NCI-H524 treated with DMSO at 0.1 percent for 48 hours (cell line): Measurements from ENCODE around the gene PAPSS2.
"Not testable (repeated sequence)": the region's sequence is repeated elsewhere in the genome, so short reads cannot be mapped to it uniquely, and the experiment has no call there.

Experiments used
- DNase-seq: peaks from one replicate; lab custom pipeline; 2025; lab: John Stamatoyannopoulos, UW

PAPSS2 gene

DNA sequence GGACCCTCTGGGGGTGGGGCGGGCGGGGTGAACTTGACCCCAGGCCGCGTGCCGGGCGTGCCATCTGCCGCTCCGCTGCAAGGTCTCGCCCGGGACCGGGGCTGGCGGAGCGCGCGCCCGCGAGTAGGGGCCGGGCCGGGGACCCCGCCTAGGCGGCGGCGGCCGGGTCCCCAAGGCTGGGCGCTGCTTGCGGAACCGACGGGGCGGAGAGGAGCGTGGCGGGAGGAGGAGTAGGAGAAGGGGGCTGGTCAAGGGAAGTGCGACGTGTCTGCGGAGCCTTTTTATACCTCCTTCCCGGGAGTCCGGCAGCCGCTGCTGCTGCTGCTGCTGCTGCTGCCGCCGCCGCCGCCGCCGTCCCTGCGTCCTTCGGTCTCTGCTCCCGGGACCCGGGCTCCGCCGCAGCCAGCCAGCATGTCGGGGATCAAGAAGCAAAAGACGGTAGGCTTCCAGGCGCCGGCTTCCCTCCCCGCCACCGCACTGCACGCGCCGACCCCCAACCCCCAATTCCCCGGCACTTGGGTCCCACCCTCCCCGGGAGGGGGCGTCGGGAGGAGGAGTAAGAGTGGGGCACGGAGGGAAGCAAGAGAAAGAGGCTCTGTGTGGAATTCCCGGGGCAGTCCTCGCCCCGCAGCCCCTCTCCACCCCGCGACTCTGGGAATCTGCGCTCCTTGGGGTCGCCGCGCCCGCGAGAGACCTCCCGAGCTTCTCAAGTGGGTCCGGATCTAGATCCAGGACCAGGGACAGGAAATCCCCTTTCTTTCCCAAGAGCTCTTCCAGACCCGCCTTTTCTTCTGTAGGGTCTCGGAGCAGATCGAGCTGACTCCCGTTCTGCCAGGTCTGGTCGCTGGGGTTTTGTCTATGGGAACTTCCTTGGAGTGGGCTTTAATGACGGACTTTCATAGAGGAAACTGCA, at the start of gene PAPSS2:
TSS of gene PAPSS2 (plus strand) at position 308 of the 913 bp plus-strand sequence. CDS start at position 412, 104 bp downstream.
- no peak for DNase-seq

DNA sequence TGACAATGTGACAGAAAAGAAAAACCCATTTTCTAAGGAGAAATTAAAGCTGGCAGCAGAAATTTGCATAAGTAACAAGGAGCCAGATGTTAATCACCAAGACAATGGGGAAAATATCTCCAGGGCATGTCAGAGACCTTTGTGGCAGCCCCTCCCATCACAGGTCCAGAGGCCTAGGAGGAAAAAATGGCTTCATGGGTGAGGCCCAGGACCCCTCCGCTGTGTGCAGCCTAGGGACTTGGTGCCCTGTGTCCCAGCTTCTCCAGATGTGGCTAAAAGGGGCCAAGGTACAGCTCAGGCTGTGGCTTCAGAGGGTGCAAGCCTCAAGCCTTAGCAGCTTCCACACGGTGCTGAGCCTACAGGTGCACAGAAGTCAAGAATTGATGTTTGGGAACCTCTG, 48.3 kb upstream of the PAPSS2 start:
- not testable (repeated sequence) for DNase-seq

DNA sequence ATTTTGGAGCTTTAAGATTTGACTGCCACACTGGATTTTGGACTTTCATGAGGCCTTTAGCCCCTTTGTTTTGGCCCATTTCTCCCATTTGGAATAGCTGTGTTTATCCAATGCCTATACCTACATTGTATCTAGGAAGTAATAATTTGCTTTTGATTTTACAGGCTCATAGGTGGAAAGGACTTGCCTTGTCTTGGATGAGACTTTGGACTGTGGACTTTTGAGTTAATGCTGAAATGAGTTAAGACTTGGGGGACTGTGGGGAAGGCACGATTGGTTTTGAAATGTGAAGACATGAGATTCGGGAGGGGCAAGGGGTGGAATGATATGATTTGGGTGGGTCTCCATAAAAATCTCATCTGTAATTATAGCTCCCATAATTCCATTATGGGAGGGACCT, 47.6 kb upstream of the PAPSS2 start:
- DNase-seq, result no peak

DNA sequence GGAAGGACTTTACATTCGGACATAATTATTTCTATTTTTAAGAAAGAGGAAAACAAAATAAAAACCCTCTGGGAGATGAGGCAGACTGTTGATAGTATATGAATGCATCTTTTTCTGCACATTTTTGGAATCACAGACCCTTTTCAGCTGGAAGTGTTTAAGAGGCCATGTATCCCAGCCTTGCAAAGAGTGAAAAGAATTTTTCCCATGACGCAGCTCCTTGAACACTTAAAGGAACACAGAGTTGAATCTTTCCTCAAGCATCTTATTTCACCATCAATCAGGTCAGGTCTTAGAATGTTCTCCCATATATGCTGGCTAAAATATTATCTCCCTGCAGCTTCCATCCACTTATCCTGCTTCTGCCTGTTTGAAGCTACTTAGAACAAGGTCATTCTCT, 45.9 kb upstream of the PAPSS2 start:
- DNase-seq, result no peak

DNA sequence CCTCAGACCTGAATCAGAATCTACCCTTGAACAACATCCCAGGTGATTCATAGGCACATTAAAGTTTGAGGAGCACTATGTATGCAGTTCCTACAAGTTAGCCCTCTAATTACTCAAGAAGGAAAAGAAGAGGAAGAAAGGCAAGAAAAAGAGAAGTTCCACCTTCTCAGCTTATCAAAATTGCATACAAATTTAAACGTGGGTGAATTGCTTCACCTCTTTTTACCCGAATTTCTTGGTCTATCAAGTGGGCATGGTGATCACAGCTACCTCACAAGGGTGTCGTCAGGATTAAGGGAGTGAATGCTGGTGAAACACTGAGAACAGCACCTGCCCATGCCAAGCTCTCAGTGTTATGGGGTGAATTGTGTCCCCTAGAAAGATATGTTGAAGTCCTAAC, 43.8 kb upstream of the PAPSS2 start:
- no peak for DNase-seq

DNA sequence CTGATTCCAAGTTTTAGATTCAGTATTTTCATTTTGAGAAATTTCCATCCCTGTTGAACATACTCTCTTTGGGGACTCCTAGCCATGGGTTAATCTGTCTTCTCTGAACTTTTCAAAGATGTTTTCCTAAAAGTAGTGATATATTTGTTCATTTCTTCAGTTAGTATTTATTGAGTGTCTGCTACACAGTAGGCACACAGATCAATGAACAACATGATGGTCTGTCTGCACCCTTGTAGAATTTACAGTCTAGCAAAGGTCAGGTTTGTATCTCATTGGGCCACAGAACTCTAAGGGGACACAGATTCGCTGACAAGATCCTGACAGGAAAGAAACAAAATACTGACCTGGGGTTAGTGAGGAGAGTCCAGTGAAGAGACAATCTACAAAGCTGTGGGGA, 42.2 kb upstream of the PAPSS2 start:
- DNase-seq, result no peak

DNA sequence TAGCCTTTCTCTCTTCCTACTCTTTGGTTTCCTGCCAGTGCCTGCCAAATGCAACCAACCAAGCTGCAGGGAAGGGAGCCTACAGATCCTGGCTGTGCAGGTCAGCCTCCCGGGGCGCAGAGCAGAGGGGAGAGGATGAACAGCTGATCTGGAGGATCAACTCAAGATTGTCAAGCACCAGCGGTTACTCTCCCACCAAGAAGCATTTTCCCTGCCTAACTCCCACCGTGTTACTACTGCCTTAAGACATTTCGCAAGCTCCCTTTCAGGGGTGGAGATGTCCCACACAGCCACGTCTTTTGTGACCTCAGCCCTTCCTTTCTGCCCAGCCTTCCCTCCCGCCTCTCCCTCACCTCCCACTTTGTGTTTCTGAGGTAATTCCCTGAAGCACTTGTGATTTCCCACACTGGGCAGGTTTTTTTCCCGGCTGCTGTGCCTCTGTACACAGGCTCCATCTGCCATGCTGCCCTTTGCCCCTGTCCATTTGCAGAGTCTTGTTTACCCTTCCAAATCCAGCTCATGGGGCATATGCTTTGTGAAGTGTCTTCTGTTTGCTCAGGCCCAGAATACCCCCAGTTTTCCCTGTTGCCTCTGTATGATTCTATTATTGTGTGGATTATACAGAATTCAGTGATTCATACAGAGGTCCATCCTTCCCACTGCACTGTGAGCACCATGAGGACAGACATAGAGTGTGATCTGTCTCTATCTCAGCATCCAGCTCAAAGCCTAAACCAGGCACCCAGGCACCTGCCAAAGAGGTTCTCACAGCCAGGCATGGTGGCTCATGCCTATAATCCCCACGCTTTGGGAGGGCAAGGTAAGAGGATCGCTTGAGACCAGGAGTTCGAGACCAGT, 40.9 kb upstream of the PAPSS2 start:
- DNase-seq, result no peak

DNA sequence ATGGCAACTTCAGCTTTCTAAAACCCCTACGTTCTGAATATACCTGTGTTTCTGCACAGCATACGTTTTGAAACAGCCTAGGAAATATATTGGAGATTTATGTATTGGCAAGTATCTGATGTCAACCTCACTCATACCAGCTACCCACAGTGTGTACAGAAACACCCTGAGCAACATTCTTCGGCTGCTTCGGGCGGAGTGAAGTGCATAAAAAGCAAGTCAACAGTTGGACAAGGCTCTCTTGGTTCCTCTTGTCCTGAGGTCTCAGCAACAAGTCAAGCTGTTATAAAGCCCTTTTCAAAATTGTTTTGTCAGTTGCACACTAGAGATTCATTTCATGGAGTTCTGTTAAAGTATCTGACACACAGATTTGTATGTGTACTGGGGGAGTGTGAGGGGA, 40.0 kb upstream of the PAPSS2 start:
- DNase-seq, result no peak

DNA sequence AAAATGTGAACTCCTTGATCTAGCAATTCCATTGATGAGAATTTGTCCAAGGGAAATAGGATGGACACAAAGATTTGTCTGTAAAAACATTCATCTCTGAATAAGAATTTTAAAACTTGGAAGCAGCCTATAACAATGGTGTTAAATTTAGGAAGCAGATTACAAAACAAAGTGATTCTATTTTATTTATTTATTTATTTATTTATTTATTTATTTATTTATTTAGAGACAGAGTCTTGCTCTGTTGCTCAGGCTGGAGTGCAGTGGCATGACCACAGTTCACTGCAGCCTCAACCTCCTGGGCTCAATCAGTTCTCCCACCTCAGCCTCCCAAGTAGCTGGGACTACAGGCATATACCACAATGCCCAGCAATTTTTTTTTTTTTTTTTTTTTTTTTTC, 38.2 kb upstream of the PAPSS2 start:
- not testable (repeated sequence) for DNase-seq

DNA sequence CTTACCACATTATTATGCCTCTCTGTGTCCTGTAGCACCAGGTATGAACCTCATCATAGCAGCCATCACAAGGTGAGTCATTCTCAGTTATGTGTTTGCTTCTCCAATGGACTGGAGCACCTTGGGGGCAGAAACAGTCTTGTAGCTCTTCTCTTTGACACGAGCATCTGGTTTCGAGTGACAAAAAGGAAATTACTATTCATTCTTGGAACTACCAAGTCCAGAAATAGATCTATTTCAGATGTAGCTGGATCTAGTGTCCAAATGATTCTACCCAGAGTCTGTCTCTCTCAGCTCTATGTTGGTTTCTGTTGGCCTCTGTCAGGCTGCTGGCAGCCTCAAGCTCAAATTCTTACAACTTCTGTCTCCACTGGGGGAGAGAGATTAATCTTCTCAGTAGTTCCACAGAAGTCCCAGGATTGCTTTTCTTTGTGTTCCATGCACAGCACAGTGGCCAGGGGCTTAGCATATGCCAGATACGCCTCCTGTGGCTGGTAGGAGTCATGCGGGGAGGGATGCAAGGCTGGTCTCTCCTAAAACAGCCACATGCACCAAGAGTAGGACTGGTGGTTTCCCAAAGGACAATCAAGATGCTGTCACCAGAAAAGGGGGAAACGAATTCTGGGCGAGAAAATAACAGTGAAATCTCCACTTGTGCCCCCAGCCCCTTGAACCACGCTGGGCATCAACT, 37.2 kb upstream of the PAPSS2 start:
- DNase-seq, result no peak

DNA sequence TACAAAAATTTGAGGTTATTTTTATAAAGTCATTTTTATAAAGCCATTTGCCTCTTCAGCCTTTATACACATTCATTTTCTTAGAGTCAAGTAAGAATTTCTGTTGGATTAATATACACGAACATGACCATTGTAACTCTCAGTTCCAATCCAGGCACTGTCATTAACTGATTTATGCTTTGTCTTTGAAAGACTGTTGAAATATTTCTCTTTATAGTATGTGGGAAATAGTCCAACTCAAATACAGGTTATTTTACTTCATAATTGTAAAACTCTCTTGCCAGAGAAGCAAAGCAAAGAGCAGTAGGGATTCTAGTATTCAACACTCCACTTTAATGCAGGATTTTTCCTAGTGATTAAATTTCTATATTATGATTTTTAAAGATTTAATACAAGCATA, 36.5 kb upstream of the PAPSS2 start:
- no peak for DNase-seq

DNA sequence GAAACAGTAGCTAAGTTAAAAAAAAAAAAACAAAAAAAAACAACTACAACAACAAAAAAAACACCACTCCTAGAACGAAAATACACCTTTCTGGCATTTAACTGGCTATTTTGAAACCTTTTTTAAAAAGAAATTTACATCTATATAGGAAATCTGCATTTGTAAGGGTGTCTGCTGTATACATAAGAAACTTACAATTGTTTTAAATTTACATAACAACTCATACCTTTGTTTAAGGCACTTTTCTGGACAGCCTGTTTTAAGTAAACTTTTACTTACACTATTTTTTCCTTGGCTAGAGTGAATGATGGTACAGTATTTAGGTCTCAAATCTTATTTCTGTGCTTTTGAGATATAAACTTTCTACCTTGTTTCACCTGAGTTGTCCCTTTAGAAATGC, 34.0 kb upstream of the PAPSS2 start:
- no peak for DNase-seq

DNA sequence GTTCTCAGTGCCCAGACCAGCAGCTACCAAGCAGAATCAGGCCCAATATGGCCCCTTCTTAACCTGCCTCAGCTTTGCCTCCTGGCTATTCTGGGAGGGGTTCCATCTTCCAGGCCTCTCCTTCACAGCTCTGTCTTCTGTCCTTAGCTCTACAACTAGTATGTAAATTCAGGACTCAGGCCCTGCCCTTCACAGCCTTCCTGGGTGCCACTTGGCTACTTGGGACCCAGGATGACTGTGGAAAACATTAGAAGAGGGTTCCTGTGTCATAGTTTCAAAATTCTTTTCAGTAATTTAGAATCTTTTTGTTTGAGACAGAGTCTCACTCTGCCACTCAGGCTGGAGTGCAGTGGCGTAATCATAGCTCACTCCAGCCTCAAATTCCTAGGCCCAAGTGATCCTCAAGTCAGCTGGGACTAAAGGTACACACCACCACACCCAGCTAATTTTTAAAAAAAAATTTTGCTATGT, 33.2 kb upstream of the PAPSS2 start:
- no peak for DNase-seq

DNA sequence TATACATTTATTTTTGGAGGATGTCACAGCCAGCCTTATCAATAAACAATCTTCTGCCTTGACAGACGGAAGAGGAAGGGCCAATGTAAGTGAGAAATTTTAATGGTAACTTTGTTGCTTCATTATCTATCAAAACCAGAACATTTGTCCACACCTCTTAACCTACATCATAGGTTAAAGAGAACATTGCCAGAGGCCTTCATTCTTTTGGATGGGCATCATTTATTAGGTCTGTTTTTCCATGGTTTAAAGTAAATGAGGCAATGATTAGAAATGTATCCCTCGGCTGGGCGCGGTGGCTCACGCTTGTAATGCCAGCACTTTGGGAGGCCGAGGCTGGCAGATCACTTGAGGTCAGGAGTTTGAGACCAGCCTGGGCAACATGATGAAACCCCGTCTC, 29.5 kb upstream of the PAPSS2 start:
- DNase-seq, result no peak

DNA sequence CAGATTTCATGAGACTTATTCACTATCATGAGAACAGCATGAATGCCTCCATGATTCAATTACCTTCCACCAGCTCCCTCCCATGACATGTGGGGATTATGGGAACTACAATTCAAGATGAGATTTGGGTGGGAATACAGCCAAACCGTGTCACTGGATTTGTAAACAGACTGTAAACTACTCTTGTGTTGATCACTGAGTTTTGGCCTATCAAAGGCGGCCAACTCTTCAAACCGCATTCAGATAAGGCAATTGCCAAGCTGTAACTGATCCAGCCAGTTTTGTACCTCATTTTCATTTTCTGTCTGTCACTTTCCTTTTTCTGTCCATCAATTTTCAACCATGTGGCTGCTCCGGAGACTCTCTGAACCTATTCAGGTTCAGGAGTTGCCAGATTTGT, 27.2 kb upstream of the PAPSS2 start:
- DNase-seq, result no peak

DNA sequence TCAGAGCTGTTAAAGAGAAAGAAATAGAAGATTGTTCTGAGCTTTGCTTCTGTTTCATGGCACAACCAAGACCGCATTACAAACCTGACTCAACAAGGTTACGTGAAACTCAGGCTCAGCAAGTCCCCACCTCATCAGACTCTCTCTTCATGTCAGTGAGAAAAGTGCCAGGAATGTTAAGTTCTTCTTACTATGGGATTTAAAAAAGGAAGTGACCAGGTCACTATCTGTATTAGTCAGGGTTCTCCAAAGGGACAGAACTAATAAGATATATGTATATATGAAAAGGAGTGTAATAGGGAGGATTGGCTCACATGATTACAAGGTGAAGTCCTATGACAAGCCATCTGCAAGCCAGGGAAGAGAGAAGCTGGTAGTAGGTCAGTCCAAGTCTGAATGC, 25.4 kb upstream of the PAPSS2 start:
- DNase-seq, result no peak

DNA sequence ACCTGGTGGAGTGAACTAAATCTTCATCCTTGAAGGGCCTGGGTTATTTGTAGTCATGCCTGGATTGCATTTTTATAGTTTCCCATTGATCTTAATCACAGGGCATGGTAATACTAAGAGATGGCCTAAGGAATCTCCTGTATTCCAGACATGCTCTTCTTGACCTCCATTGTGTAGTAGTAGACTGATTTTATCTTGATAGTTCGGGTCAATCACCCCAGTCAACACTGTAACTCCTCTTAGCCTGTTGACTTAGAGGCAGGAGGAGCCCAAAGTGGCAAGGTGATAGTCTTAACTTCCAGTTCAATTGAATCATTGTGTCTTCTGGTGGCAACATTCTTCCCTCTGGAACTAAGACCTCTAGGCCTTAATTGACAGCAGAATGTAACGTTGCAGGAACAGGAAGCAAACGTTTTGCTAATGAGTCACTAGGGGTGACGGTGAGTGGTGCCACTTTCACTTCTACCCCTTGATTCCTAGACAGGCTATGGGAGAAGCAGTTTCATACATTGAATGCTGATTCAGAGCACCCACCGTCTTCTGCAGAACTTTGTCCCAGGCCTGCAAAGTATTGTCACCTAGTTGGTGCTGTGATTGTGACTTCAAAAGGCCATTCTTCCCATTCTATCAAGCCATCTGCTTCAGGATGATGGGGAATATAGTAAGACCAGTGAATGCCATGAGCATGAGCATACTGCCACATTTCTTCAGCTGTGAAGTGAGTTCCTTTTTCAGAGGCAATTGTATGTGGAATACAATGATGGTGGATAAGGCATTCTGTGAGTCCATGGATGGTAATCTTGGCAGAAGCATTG, 24.0 kb upstream of the PAPSS2 start:
- no peak for DNase-seq

DNA sequence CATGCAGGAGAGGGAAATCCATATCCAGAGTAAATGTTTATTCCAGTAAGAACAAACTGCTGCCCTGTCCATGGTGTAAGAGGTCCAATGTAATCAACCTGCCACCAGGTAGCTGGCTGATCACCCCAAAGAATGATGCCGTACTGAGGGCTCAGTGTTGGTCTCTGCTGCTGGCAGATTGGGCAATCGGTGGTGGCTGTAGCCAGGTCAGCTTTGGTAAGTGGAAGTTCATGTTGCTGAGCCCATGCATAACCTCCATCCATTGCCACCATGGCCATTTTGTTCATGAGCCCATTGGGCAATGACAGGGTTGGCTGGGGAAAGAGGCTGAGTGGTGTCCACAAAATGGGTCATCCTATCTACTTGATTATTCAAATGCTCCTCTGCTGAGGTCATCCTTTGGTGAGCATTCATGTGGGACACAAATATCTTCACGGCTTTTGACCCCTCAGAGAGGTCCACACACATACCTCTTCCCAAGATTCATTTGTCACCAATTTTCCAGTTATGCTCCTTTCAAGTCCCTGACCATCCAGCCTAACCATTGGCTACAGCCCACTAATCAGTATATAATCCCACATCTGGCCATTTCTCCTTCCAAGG, 23.3 kb upstream of the PAPSS2 start:
- DNase-seq, result no peak

DNA sequence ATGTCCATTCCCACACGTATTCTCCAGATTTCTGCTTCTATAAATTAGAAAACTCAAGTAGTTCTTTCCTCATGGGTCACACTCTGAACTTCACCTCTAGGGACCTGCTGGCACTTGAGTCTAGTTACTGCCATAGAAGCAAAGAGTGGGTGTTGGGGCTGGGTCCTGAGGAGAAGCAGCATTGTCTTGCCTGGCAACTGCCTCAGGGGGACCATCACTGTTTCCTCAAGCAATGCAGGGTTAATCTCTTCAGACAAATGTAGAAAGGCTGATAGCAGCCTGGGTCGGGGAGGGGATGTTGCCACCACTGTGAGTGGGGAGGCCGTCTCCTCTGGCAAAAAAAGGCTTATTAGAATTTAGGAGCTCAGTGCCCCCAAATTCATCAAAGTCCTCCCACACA, 20.2 kb upstream of the PAPSS2 start:
- no peak for DNase-seq

DNA sequence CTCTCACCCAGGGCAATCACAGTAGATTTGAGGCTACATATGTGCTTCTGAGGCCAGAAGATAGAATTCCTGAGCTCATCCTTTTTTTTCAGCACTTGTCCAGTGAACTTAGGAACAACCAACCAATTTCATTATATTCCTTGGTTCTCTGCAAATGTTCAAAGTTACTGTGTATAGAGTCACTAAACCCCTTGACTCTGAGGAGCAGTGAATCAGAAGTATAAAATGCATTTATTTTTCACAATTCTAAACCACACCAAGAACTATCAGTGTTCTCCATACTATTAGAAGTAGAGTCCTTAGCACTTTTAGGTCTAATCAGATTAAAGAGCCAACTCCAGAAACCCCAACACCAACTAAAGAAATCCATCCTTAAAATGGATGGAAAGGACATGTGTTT, 19.6 kb upstream of the PAPSS2 start:
- no peak for DNase-seq

DNA sequence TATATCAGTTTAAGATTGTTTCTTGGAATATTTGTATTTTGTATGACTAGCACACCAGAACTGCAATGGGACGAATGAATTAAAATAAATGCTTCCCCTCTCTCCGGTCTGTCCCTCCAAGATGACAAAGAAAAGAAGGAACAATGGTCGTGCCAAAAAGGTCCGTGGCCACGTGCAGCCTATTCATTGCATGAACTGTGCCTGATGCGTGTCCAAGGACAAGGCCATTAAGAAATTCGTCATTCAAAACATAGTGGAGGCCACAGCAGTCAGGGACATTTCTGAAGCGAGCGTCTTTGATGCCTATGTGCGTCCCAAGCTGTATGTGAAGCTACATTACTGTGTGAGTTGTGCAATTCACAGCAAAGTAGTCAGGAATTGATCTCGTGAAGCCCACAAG, 17.2 kb upstream of the PAPSS2 start:
- DNase-seq, result no peak
